Neural progenitor cell (in vitro differentiated cells): Measurements from ENCODE around the gene CCL17. TPM values are rescaled to one million over a fixed set of nuclear protein-coding genes. Genes with fewer than 3 reads are reported as not detected.

Experiments used
- DNase-seq: peaks from one replicate; pipeline ENCODE4 v3.0.0-alpha.2; 2016; ENCODE audit warnings: low spot score
- H2AFZ ChIP-seq: fragments of 200-600 bp; sonication (generic); replicated peaks from 2 replicates; pipeline ENCODE4 v1.6.1; 2016; ENCODE audit warnings: antibody characterized with exemption
- H3F3A ChIP-seq: fragments of 200-600 bp; sonication (generic); 2 replicates; pipeline ENCODE4 v1.6.1; 2016; ENCODE audit warnings: antibody characterized with exemption, low read depth
- H3K27ac ChIP-seq: fragments of 200-600 bp; sonication (generic); 2 replicates; pipeline ENCODE4 v1.5.1; 2016; ENCODE audit warnings: mild to moderate bottlenecking
- H3K27me3 ChIP-seq: fragments of 200-600 bp; sonication (generic); 2 replicates; pipeline ENCODE4 v1.6.1; 2016; ENCODE audit warnings: mild to moderate bottlenecking, moderate library complexity
- H3K36me3 ChIP-seq: fragments of 200-600 bp; sonication (generic); 2 replicates; pipeline ENCODE4 v1.5.1; 2016
- H3K4me1 ChIP-seq: fragments of 200-600 bp; sonication (generic); 2 replicates; pipeline ENCODE4 v1.6.1; 2016; ENCODE audit warnings: mixed run types
- H3K4me2 ChIP-seq: fragments of 200-600 bp; sonication (generic); 2 replicates; pipeline ENCODE4 v1.6.1; 2016
- H3K4me3 ChIP-seq: fragments of 200-600 bp; sonication (generic); 2 replicates; pipeline ENCODE4 v1.5.1; 2016
- H3K79me2 ChIP-seq: fragments of 200-600 bp; sonication (generic); 2 replicates; pipeline ENCODE4 v1.6.1; 2016; ENCODE audit warnings: low read depth
- H3K9ac ChIP-seq: fragments of 200-600 bp; sonication (generic); 2 replicates; pipeline ENCODE4 v1.6.1; 2016
- H3K9me3 ChIP-seq: fragments of 200-600 bp; sonication (generic); 2 replicates; pipeline ENCODE4 v1.5.1; 2016; ENCODE audit warnings: low read depth
- H4K20me1 ChIP-seq: fragments of 200-600 bp; sonication (generic); 2 replicates; pipeline ENCODE4 v1.6.1; 2016; ENCODE audit warnings: low read depth
- H3K27ac Mint-ChIP-seq: 3 replicates; pipeline ENCODE4 v1.8.0; 2021; ENCODE audit warnings: mixed read lengths
- H3K27me3 Mint-ChIP-seq: 2 replicates; pipeline ENCODE4 v1.8.0; 2022; ENCODE audit warnings: low read depth, mild to moderate bottlenecking, inconsistent platforms, moderate library complexity, mixed read lengths; ENCODE audit not compliant: insufficient read depth
- H3K36me3 Mint-ChIP-seq: 3 replicates; pipeline ENCODE4 v1.8.0; 2021; ENCODE audit warnings: mixed read lengths
- H3K4me1 Mint-ChIP-seq: 3 replicates; pipeline ENCODE4 v1.8.0; 2021; ENCODE audit warnings: mixed read lengths
- H3K4me3 Mint-ChIP-seq: 3 replicates; pipeline ENCODE4 v1.8.0; 2021; ENCODE audit warnings: mild to moderate bottlenecking, moderate library complexity, mixed read lengths
- H3K9me3 Mint-ChIP-seq: 3 replicates; pipeline ENCODE4 v1.8.0; 2020; ENCODE audit warnings: mixed read lengths
- CTCF ChIP-seq: fragments of 200-600 bp; sonication (generic); IDR thresholded peaks from 2 replicates; pipeline ENCODE4 v1.5.1; 2017; ENCODE audit warnings: antibody characterized with exemption, mild to moderate bottlenecking
- EZH2 ChIP-seq: fragments of 200-600 bp; sonication (generic); IDR thresholded peaks from 2 replicates; pipeline ENCODE4 v1.6.1; 2017; ENCODE audit warnings: antibody characterized with exemption, mild to moderate bottlenecking, moderate library complexity
- EZH2phosphoT487 ChIP-seq: fragments of 200-600 bp; sonication (generic); IDR thresholded peaks from 2 replicates; pipeline ENCODE4 v1.6.1; 2017; ENCODE audit warnings: antibody characterized with exemption
- total RNA-seq: library from RNA; depleted of rRNA; stranded (reverse); fragments of >200 nt; gene quantifications from 2 replicates; pipeline ENCODE4 v1.2.3, GENCODE V29; 2015; ENCODE audit warnings: low replicate concordance

CCL17 gene
- total RNA-seq, 1 donor from 2014 or later: not detected

- TF ChIP-seq EZH2phosphoT487 (no peak), EZH2 (no peak), CTCF (no peak)
Measured at GRCh38 chr16:57361404-57361803, 43.2 kb upstream of the CCL17 start.

GRCh38 chr16:57364143-57364542 lies 40.4 kb upstream of the CCL17 start:
- Histone ChIP-seq H3K4me2 (no peak overlapping the region), H3K27me3 (no peaks in the 10 kb centered on the region), H3K36me3 (no peaks in the 10 kb centered on the region), H3K4me1 (no peaks in the 10 kb centered on the region), H3K79me2 (no peaks in the 10 kb centered on the region), H4K20me1 (no peaks in the 10 kb centered on the region), H3K9ac (no peak overlapping the region), H2AFZ (no peak overlapping the region), H3K27ac (no peak overlapping the region), H3K4me3 (no peak overlapping the region), H3K9me3 (no peaks in the 10 kb centered on the region), H3F3A (no peaks in the 10 kb centered on the region)
- TF ChIP-seq EZH2phosphoT487 (no peak), EZH2 (no peak), CTCF (no peak)
- Mint-ChIP-seq H3K36me3 (no peaks in the 10 kb centered on the region), H3K27me3 (peaks cover 9% of the 10 kb centered on the region), H3K4me3 (no peak overlapping the region), H3K4me1 (no peaks in the 10 kb centered on the region), H3K9me3 (no peaks in the 10 kb centered on the region), H3K27ac (no peak overlapping the region)
- no peak for DNase-seq

More at GRCh38 chr16:57361404-57361803, 43.2 kb upstream of the CCL17 start:
- no peaks in the 10 kb centered on the region for H3K36me3 Mint-ChIP-seq
- no peak for DNase-seq
- Histone ChIP-seq H3K27me3 (no peaks in the 10 kb centered on the region), H2AFZ (no peak overlapping the region), H3K9me3 (no peaks in the 10 kb centered on the region), H3K9ac (no peak overlapping the region), H4K20me1 (no peaks in the 10 kb centered on the region), H3F3A (no peaks in the 10 kb centered on the region), H3K36me3 (no peaks in the 10 kb centered on the region), H3K4me3 (no peak overlapping the region), H3K27ac (no peak overlapping the region), H3K4me2 (no peak overlapping the region), H3K79me2 (no peaks in the 10 kb centered on the region), H3K4me1 (no peaks in the 10 kb centered on the region)
- no peaks in the 10 kb centered on the region for H3K9me3 Mint-ChIP-seq
- no peak overlapping the region for H3K4me3 Mint-ChIP-seq
- H3K27me3 Mint-ChIP-seq: peaks cover 7% of the 10 kb centered on the region
- no peaks in the 10 kb centered on the region for H3K4me1 Mint-ChIP-seq
- H3K27ac Mint-ChIP-seq: no peak overlapping the region

GRCh38 chr16:57366544-57367040 lies 38.0 kb upstream of the CCL17 start:
- Mint-ChIP-seq H3K27ac (no peak overlapping the region), H3K4me1 (peaks cover 8% of the 10 kb centered on the region), H3K36me3 (no peaks in the 10 kb centered on the region), H3K9me3 (no peaks in the 10 kb centered on the region), H3K27me3 (peaks cover 7% of the 10 kb centered on the region), H3K4me3 (no peak overlapping the region)
- Histone ChIP-seq H2AFZ (no peak overlapping the region), H4K20me1 (no peaks in the 10 kb centered on the region), H3K27ac (no peak overlapping the region), H3K79me2 (no peaks in the 10 kb centered on the region), H3K4me3 (no peak overlapping the region), H3K4me2 (no peak overlapping the region), H3K9ac (no peak overlapping the region), H3F3A (no peaks in the 10 kb centered on the region), H3K4me1 (peaks cover 3% of the 10 kb centered on the region), H3K27me3 (no peaks in the 10 kb centered on the region), H3K36me3 (no peaks in the 10 kb centered on the region), H3K9me3 (no peaks in the 10 kb centered on the region)
- TF ChIP-seq CTCF (no peak), EZH2 (no peak), EZH2phosphoT487 (no peak)
- DNase-seq: no peak
